ENCODE measurements around the gene SNX3.

- TF ChIP-seq, protein P1, sequence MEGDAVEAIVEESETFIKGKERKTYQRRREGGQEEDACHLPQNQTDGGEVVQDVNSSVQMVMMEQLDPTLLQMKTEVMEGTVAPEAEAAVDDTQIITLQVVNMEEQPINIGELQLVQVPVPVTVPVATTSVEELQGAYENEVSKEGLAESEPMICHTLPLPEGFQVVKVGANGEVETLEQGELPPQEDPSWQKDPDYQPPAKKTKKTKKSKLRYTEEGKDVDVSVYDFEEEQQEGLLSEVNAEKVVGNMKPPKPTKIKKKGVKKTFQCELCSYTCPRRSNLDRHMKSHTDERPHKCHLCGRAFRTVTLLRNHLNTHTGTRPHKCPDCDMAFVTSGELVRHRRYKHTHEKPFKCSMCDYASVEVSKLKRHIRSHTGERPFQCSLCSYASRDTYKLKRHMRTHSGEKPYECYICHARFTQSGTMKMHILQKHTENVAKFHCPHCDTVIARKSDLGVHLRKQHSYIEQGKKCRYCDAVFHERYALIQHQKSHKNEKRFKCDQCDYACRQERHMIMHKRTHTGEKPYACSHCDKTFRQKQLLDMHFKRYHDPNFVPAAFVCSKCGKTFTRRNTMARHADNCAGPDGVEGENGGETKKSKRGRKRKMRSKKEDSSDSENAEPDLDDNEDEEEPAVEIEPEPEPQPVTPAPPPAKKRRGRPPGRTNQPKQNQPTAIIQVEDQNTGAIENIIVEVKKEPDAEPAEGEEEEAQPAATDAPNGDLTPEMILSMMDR (IDR thresholded peaks at IDR 0.05; ENCODE audit: low read length): no peak
- no peak for TF ChIP-seq EZH2 (IDR thresholded peaks at IDR 0.05; ENCODE audit: borderline replicate concordance, low read length)
Observed at GRCh38 chr6:108209738-108210137, 51.1 kb downstream of the SNX3 start.

Data from OCI-LY1 (cell line).